ENCODE measurements around the gene MRNIP. TPM values are rescaled to one million over a fixed set of nuclear protein-coding genes. Genes with fewer than 3 reads are reported as not detected.
"Not testable (repeated sequence)": the region's sequence is repeated elsewhere in the genome, so short reads cannot be mapped to it uniquely, and the experiment has no call there.

Gene MRNIP
- total RNA-seq, 1 experiment from 2014 or later, result 8.8 TPM

GRCh38 chr5:179792612-179793467 is 65.8 kb downstream of the MRNIP start:
- DNase-seq (ENCODE audit: low read depth), result no peak

- DNase-seq (ENCODE audit: low read depth), result no peak
Observed at GRCh38 chr5:179791881-179792611, 66.6 kb downstream of the MRNIP start.

- DNase-seq (ENCODE audit: low read depth), result not testable (repeated sequence)
Observed at GRCh38 chr5:179789278-179789677, 69.3 kb downstream of the MRNIP start.

- no peak for DNase-seq (ENCODE audit: low read depth)
Observed at GRCh38 chr5:179788193-179788854, 70.3 kb downstream of the MRNIP start.

Other genes starting within 250 kb of the MRNIP start
- 316 and 329 TPM in 2 replicates for gene HNRNPH1, start 235.1 kb downstream of the MRNIP start, total RNA-seq (2014; rRNA removed; shearing (Covaris generic))
- not detected in 2 replicates for gene CBY3, start 177.8 kb downstream of the MRNIP start, total RNA-seq (2014; rRNA removed; shearing (Covaris generic))
- 383 and 428 TPM in 2 replicates for gene CANX, start 159.8 kb downstream of the MRNIP start, total RNA-seq (2014; rRNA removed; shearing (Covaris generic))
- gene MAML1, start 126.0 kb downstream of the MRNIP start, total RNA-seq (2014; rRNA removed; shearing (Covaris generic)), result 5.0 and 5.2 TPM in 2 replicates
- not detected in 2 replicates for gene LTC4S, start 64.8 kb downstream of the MRNIP start, total RNA-seq (2014; rRNA removed; shearing (Covaris generic))
- gene MGAT4B, start 52.0 kb downstream of the MRNIP start, total RNA-seq (2014; rRNA removed; shearing (Covaris generic)), result 97.7 and 99.4 TPM in 2 replicates
- 131 and 132 TPM in 2 replicates for gene SQSTM1, start 37.9 kb downstream of the MRNIP start, total RNA-seq (2014; rRNA removed; shearing (Covaris generic))
- 22.0 and 25.8 TPM in 2 replicates for gene TBC1D9B, start 49.1 kb upstream of the MRNIP start, total RNA-seq (2014; rRNA removed; shearing (Covaris generic))
- 27.1 and 38.4 TPM in 2 replicates for gene RNF130, start 212.9 kb upstream of the MRNIP start, total RNA-seq (2014; rRNA removed; shearing (Covaris generic))

Measured in RPMI7951 (cell line).